ENCODE data around the gene PAGE4. TPM values are rescaled to one million over a fixed set of nuclear protein-coding genes. Genes with fewer than 3 reads are reported as not detected.

PAGE4 gene
- total and polyA plus RNA-seq, 4 donors, result not detected

DNA sequence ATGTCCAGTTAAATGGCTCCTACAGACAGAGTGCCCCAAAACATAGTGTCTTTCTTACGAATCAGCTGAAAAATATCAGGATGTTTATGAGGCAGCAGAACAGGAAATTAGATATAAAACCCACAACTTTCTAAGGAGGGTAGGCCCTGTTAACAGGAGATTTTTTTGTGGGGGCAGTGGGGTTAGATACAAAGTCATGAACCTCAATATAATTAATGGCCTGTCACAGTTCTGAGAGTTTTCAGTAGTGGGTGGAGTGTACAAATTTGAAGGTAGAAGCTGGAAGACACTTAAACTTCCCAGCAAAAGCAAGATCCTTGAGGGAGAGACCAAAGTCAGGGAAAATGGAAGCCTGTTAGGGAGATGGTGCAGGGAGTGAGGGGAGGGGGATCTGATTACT lies 17.4 kb downstream of the PAGE4 start:
- Histone ChIP-seq H3K27ac (ENCODE audit: low read depth in 1 of 2, low read length in 2 of 2) (no peak overlapping the region), H3K9ac (ENCODE audit: low read depth in 1 of 2, low read length in 2 of 2) (no peak overlapping the region), H3K36me3 (ENCODE audit: control insufficient read depth in 4 of 4, insufficient read depth in 3 of 4, low read depth in 1 of 4, low read length in 3 of 4) (no peaks in the 10 kb centered on the region), H3K4me3 (ENCODE audit: low read depth in 1 of 3, low read length in 3 of 3) (no peak overlapping the region), H3K9me3 (ENCODE audit: control insufficient read depth in 4 of 4, low read length in 3 of 4) (peaks cover 0 to 4% (median under 1%) of the 10 kb centered on the region in 4 donors), H3K27me3 (ENCODE audit: control insufficient read depth in 4 of 4, insufficient read depth in 4 of 4, low read length in 3 of 4) (peaks cover 0 to 3% (median 0%) of the 10 kb centered on the region in 4 donors), H3K4me1 (ENCODE audit: control insufficient read depth in 4 of 4, insufficient read depth in 4 of 4, low read length in 3 of 4) (no peaks in the 10 kb centered on the region)
- TF ChIP-seq, protein P1, sequence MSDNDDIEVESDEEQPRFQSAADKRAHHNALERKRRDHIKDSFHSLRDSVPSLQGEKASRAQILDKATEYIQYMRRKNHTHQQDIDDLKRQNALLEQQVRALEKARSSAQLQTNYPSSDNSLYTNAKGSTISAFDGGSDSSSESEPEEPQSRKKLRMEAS (IDR thresholded peaks at IDR 0.05), result no peak
- TF ChIP-seq FOXA2 (IDR thresholded peaks at IDR 0.05), result no peak
- TF ChIP-seq NR2F2 (IDR thresholded peaks at IDR 0.05), result no peak
- TF ChIP-seq FOXA1 (IDR thresholded peaks at IDR 0.05), result no peak
- no peak for TF ChIP-seq YY1 (IDR thresholded peaks at IDR 0.05)
- TF ChIP-seq, protein P2, sequence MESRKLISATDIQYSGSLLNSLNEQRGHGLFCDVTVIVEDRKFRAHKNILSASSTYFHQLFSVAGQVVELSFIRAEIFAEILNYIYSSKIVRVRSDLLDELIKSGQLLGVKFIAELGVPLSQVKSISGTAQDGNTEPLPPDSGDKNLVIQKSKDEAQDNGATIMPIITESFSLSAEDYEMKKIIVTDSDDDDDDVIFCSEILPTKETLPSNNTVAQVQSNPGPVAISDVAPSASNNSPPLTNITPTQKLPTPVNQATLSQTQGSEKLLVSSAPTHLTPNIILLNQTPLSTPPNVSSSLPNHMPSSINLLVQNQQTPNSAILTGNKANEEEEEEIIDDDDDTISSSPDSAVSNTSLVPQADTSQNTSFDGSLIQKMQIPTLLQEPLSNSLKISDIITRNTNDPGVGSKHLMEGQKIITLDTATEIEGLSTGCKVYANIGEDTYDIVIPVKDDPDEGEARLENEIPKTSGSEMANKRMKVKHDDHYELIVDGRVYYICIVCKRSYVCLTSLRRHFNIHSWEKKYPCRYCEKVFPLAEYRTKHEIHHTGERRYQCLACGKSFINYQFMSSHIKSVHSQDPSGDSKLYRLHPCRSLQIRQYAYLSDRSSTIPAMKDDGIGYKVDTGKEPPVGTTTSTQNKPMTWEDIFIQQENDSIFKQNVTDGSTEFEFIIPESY (IDR thresholded peaks at IDR 0.05), result no peak
- TF ChIP-seq, protein P3, sequence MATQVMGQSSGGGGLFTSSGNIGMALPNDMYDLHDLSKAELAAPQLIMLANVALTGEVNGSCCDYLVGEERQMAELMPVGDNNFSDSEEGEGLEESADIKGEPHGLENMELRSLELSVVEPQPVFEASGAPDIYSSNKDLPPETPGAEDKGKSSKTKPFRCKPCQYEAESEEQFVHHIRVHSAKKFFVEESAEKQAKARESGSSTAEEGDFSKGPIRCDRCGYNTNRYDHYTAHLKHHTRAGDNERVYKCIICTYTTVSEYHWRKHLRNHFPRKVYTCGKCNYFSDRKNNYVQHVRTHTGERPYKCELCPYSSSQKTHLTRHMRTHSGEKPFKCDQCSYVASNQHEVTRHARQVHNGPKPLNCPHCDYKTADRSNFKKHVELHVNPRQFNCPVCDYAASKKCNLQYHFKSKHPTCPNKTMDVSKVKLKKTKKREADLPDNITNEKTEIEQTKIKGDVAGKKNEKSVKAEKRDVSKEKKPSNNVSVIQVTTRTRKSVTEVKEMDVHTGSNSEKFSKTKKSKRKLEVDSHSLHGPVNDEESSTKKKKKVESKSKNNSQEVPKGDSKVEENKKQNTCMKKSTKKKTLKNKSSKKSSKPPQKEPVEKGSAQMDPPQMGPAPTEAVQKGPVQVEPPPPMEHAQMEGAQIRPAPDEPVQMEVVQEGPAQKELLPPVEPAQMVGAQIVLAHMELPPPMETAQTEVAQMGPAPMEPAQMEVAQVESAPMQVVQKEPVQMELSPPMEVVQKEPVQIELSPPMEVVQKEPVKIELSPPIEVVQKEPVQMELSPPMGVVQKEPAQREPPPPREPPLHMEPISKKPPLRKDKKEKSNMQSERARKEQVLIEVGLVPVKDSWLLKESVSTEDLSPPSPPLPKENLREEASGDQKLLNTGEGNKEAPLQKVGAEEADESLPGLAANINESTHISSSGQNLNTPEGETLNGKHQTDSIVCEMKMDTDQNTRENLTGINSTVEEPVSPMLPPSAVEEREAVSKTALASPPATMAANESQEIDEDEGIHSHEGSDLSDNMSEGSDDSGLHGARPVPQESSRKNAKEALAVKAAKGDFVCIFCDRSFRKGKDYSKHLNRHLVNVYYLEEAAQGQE (IDR thresholded peaks at IDR 0.05), result no peak
- no peak for TF ChIP-seq RAD21 (IDR thresholded peaks at IDR 0.05)
- TF ChIP-seq GABPA (IDR thresholded peaks at IDR 0.05 in 1 of 2, conservative IDR thresholded peaks at IDR 0.05 in 1 of 2), result no peak
- TF ChIP-seq SP1 (IDR thresholded peaks at IDR 0.05), result no peak
- TF ChIP-seq EGR1 (IDR thresholded peaks at IDR 0.05; ENCODE audit: low read depth in 2 of 2), result no peak
- no peak for TF ChIP-seq TAF1 (conservative IDR thresholded peaks at IDR 0.05)
- no peak for TF ChIP-seq JUND (IDR thresholded peaks at IDR 0.05)
- no peak for TF ChIP-seq ATF3 (IDR thresholded peaks at IDR 0.05)
- TF ChIP-seq, protein P4, sequence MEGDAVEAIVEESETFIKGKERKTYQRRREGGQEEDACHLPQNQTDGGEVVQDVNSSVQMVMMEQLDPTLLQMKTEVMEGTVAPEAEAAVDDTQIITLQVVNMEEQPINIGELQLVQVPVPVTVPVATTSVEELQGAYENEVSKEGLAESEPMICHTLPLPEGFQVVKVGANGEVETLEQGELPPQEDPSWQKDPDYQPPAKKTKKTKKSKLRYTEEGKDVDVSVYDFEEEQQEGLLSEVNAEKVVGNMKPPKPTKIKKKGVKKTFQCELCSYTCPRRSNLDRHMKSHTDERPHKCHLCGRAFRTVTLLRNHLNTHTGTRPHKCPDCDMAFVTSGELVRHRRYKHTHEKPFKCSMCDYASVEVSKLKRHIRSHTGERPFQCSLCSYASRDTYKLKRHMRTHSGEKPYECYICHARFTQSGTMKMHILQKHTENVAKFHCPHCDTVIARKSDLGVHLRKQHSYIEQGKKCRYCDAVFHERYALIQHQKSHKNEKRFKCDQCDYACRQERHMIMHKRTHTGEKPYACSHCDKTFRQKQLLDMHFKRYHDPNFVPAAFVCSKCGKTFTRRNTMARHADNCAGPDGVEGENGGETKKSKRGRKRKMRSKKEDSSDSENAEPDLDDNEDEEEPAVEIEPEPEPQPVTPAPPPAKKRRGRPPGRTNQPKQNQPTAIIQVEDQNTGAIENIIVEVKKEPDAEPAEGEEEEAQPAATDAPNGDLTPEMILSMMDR (IDR thresholded peaks at IDR 0.05; ENCODE audit: low read depth, low read length, missing input control), result no peak
- TF ChIP-seq RXRA (IDR thresholded peaks at IDR 0.05), result no peak
- no peak for TF ChIP-seq HNF4G (IDR thresholded peaks at IDR 0.05)
- no peak for TF ChIP-seq HNF4A (conservative IDR thresholded peaks at IDR 0.05)
- no peak for DNase-seq (ENCODE audit: low spot score)
- 60% methylated on average over 1 of the region's 1 CpG for WGBS
